ENCODE measurements around the gene TRMT11.

Gene TRMT11

GRCh38 chr6:126050795-126051194, 64.5 kb downstream of the TRMT11 start:
- H3F3A ChIP-seq (ENCODE audit: insufficient read depth, low read length), result no peaks in the 10 kb centered on the region
- no peak overlapping the region for H3K4me3 ChIP-seq (ENCODE audit: low read length)
- no peak overlapping the region for H3K27ac ChIP-seq (ENCODE audit: low read length)
- H3K9ac ChIP-seq (ENCODE audit: low read length), result no peak overlapping the region
- H3K4me1 ChIP-seq (ENCODE audit: low read length), result no peaks in the 10 kb centered on the region
- H3K9me3 ChIP-seq (replicated peaks; ENCODE audit: insufficient read depth, low read length), result no peaks in the 10 kb centered on the region
- DNase-seq, result no peak
- H3K4me2 ChIP-seq (ENCODE audit: low read depth, low read length), result no peak overlapping the region
- no peak for TF ChIP-seq CTCF (IDR thresholded peaks at IDR 0.05; ENCODE audit: low read length)
- no peak for TF ChIP-seq EZH2phosphoT487 (IDR thresholded peaks at IDR 0.05; ENCODE audit: low read length)
- no peak for TF ChIP-seq EZH2 (optimal IDR thresholded peaks at IDR 0.05; ENCODE audit: low read depth, low read length)
- H4K20me1 ChIP-seq (ENCODE audit: insufficient read depth, low read length), result no peaks in the 10 kb centered on the region
- no peaks in the 10 kb centered on the region for H3K9me2 ChIP-seq (replicated peaks; ENCODE audit: insufficient read depth, low read length)
- H2AFZ ChIP-seq (ENCODE audit: low read length), result no peak overlapping the region
- H3K27me3 ChIP-seq (replicated peaks; ENCODE audit: insufficient read depth, low read length), result no peaks in the 10 kb centered on the region
- H3K36me3 ChIP-seq (replicated peaks; ENCODE audit: insufficient read depth, low read length), result no peaks in the 10 kb centered on the region
- no peaks in the 10 kb centered on the region for H3K79me2 ChIP-seq (ENCODE audit: low read length)

- no peaks in the 10 kb centered on the region for H3K79me2 ChIP-seq (ENCODE audit: low read length)
- TF ChIP-seq EZH2phosphoT487 (IDR thresholded peaks at IDR 0.05; ENCODE audit: low read length) (no peak), CTCF (IDR thresholded peaks at IDR 0.05; ENCODE audit: low read length) (no peak), EZH2 (optimal IDR thresholded peaks at IDR 0.05; ENCODE audit: low read depth, low read length) (no peak)
- H3K36me3 ChIP-seq (replicated peaks; ENCODE audit: insufficient read depth, low read length), result no peaks in the 10 kb centered on the region
- H3K4me1 ChIP-seq (ENCODE audit: low read length), result no peaks in the 10 kb centered on the region
- H3K9me2 ChIP-seq (replicated peaks; ENCODE audit: insufficient read depth, low read length), result no peaks in the 10 kb centered on the region
- H2AFZ ChIP-seq (ENCODE audit: low read length), result no peak overlapping the region
- H3K4me3 ChIP-seq (ENCODE audit: low read length), result no peak overlapping the region
- no peaks in the 10 kb centered on the region for H3K27me3 ChIP-seq (replicated peaks; ENCODE audit: insufficient read depth, low read length)
- no peaks in the 10 kb centered on the region for H4K20me1 ChIP-seq (ENCODE audit: insufficient read depth, low read length)
- no peaks in the 10 kb centered on the region for H3F3A ChIP-seq (ENCODE audit: insufficient read depth, low read length)
- no peak overlapping the region for H3K27ac ChIP-seq (ENCODE audit: low read length)
- no peak for DNase-seq
- H3K4me2 ChIP-seq (ENCODE audit: low read depth, low read length), result no peak overlapping the region
- H3K9ac ChIP-seq (ENCODE audit: low read length), result no peak overlapping the region
- no peaks in the 10 kb centered on the region for H3K9me3 ChIP-seq (replicated peaks; ENCODE audit: insufficient read depth, low read length)
These were observed 65.5 kb downstream of the TRMT11 start for GRCh38 chr6:126051791-126052190.

GRCh38 chr6:126052485-126052884, 66.1 kb downstream of the TRMT11 start:
- no peaks in the 10 kb centered on the region for H3K36me3 ChIP-seq (replicated peaks; ENCODE audit: insufficient read depth, low read length)
- no peak overlapping the region for H3K27ac ChIP-seq (ENCODE audit: low read length)
- no peaks in the 10 kb centered on the region for H3K4me1 ChIP-seq (ENCODE audit: low read length)
- H3K4me2 ChIP-seq (ENCODE audit: low read depth, low read length), result no peak overlapping the region
- no peaks in the 10 kb centered on the region for H3K27me3 ChIP-seq (replicated peaks; ENCODE audit: insufficient read depth, low read length)
- H3K9me3 ChIP-seq (replicated peaks; ENCODE audit: insufficient read depth, low read length), result no peaks in the 10 kb centered on the region
- TF ChIP-seq EZH2 (optimal IDR thresholded peaks at IDR 0.05; ENCODE audit: low read depth, low read length) (no peak), EZH2phosphoT487 (IDR thresholded peaks at IDR 0.05; ENCODE audit: low read length) (no peak), CTCF (IDR thresholded peaks at IDR 0.05; ENCODE audit: low read length) (no peak)
- no peaks in the 10 kb centered on the region for H3K9me2 ChIP-seq (replicated peaks; ENCODE audit: insufficient read depth, low read length)
- DNase-seq, result no peak
- no peak overlapping the region for H3K4me3 ChIP-seq (ENCODE audit: low read length)
- no peak overlapping the region for H2AFZ ChIP-seq (ENCODE audit: low read length)
- H3K9ac ChIP-seq (ENCODE audit: low read length), result no peak overlapping the region
- no peaks in the 10 kb centered on the region for H3F3A ChIP-seq (ENCODE audit: insufficient read depth, low read length)
- no peaks in the 10 kb centered on the region for H3K79me2 ChIP-seq (ENCODE audit: low read length)
- H4K20me1 ChIP-seq (ENCODE audit: insufficient read depth, low read length), result no peaks in the 10 kb centered on the region
